HG03442 (cell line): ENCODE data around the gene CSTA.
A peak's percentile ranks its signal among the peaks of the same experiment; 100 is the strongest.

Experiments used
- ATAC-seq: cut with Tn5 transposase; IDR thresholded peaks from one replicate; pipeline ENCODE4 v1.9.1; 2021; ENCODE audit warnings: mild to moderate bottlenecking, moderate library complexity; ENCODE audit not compliant: unreplicated experiment

The CSTA gene, protein sequence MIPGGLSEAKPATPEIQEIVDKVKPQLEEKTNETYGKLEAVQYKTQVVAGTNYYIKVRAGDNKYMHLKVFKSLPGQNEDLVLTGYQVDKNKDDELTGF

DNA sequence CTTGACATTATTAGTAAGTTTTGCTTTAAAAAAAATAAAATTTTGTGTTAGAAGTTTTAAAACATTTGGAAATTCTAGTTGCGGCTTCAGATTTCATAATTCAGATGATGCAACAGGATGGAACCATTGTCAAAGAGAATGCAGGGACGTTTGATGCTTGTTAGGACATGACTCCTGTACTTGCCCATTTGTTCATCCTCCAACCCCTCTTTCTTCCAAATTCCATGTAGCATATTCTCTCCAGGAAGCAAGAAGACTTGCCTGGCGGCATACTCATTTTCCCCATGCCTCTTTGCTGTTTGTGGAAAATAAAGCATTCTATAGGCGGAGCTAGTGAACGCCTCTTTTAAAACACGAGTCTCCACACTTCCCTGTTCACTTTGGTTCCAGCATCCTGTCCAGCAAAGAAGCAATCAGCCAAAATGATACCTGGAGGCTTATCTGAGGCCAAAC is at the start of gene CSTA:
Gene CSTA (plus strand): TSS at position 378 of the 453 bp plus-strand sequence. CDS start 45 bp downstream, at position 423.
- no peak for ATAC-seq

DNA sequence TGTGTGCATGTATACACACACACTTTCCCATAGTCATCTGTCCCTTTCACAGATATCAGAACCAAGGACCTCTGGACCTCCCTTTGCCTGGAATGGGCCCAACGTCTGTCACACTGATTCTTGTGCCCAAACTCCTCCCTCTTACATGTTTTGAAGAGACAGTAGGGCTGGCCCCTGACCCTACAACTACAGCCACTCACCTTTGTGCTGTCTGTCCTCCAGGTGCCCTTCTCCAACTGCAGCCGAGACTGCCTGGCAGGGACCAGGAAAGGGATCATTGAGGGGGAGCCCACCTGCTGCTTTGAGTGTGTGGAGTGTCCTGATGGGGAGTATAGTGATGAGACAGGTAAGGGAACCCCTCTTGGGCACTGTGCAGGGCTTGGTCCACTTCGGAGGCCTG is 43.2 kb upstream of the CSTA start:
- ATAC-seq, result no peak

DNA sequence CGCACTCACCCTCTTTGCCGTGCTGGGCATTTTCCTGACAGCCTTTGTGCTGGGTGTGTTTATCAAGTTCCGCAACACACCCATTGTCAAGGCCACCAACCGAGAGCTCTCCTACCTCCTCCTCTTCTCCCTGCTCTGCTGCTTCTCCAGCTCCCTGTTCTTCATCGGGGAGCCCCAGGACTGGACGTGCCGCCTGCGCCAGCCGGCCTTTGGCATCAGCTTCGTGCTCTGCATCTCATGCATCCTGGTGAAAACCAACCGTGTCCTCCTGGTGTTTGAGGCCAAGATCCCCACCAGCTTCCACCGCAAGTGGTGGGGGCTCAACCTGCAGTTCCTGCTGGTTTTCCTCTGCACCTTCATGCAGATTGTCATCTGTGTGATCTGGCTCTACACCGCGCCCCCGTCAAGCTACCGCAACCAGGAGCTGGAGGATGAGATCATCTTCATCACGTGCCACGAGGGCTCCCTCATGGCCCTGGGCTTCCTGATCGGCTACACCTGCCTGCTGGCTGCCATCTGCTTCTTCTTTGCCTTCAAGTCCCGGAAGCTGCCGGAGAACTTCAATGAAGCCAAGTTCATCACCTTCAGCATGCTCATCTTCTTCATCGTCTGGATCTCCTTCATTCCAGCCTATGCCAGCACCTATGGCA is 41.1 kb upstream of the CSTA start:
- ATAC-seq, result no peak

DNA sequence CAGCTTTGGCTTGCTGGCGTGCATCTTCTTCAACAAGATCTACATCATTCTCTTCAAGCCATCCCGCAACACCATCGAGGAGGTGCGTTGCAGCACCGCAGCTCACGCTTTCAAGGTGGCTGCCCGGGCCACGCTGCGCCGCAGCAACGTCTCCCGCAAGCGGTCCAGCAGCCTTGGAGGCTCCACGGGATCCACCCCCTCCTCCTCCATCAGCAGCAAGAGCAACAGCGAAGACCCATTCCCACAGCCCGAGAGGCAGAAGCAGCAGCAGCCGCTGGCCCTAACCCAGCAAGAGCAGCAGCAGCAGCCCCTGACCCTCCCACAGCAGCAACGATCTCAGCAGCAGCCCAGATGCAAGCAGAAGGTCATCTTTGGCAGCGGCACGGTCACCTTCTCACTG is 40.6 kb upstream of the CSTA start:
- ATAC-seq, result no peak

DNA sequence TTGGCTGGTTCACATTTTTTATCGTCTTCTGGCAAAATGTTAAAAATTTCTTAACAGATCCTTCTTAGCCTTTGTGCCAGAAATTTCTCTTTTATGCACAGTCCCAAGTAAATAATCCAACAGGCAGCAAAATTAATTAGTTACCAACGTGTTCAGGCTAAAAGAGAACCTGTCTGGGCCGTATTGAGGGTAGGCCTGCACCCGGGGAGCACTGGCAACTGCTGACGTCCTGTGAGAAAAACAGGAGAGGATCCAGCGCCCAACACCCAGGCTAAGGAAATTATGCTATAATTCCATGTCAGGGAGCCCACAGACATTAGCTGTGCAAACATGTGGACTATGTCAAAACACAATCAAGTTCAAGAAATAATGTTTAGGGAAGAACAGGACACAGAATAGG is 30.7 kb upstream of the CSTA start:
- ATAC-seq, result no peak

DNA sequence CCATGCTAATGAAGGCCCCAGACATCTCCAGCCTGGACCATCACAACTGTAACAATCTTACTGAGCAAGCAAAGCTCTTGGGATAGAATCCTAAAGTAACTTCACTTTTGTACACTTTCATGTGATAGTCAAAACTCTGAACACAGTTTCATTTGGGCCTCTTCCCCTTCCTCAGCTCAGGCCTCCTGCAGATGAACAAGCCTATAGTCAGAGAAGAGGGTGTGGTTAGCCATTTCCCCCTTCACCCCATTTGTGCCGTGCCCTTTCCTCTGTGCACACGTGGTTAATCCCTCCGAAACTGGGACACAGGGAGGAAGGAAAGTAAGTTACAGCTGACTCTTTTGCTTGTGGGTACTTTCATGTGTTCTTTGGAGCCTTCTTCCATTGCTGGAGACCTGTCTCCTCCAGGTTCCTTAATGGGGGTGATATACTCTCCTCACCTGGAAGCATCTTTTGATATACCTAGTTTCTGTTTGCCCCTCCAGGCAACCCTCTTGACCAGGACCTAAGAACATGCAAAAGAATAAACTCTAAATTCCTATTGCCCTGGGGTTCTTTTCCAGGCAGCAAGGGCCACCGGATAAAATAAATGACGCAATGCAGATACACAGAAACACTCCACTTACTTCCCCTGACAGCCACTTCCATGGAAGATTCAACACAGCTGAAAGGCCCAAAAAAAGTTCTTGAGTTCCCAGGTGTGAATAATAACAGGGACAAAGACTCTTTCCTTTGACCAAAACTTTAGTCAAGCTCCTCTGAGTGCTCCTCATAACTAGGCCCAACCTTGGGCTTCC is 29.6 kb upstream of the CSTA start:
- ATAC-seq, result no peak

DNA sequence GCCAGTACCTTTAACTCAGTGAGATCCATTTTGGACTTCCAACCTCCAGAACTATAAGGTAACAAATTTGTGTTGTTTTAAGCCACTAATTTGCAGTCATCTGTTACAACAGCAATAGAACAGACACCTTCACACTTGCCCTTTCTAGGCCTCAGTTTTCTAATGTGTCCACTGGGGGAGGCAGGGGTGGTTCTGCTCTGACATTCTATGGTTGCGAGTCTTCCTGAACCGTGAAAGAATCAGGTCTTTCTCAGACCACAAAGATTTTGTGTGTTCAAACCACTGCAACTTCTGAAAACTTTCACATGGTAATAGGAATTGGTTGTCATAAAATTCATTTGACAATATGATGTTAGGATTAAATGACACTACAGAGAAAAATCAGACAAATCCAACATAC is 26.8 kb upstream of the CSTA start:
- peak; percentile 61 for ATAC-seq

DNA sequence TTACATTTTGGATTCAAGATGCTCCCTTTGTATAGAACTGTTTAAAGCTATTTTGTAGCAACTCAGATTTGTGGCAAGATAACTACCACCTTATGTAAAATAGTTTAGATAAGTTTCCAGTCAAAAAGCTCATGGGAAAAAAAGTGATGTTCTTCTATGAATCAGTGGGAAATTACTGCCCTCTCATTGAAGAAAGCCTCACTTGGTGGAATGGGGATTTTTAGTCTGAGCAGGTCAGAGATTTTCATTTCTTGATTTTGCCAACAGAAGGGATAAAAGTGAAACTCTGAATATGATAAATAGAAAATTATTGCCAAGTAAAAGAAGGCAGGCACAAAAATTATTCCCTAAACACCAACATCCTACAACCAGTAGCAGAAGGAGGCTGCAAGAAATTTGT is 25.8 kb upstream of the CSTA start:
- no peak for ATAC-seq

DNA sequence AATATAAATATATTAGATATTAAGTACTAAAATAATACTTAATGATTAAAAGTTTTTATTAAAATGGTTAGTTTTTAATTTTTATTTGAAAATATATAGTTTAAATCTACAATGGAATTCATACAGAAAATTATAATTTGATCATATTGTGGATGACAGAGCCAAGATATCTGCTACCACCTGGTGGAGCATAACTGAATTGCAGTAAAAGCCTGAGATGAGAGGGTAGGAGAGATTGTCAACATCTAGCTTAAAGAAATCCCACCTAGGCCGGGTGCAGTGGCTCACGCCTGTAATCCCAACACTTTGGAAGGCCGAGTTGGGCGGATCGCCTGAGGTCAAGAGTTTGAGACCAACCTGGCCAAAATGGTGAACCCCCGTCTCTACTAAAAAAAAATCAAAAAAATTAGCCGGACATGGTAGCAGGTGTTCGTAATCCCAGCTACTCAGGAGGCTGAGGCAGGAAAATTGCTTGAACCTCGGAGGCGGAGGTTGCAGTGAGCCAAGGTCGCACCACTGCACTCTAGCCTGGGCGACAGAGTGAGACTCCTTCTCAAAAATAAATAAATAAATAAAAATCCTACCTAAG is 25.1 kb upstream of the CSTA start:
- ATAC-seq, result no peak

DNA sequence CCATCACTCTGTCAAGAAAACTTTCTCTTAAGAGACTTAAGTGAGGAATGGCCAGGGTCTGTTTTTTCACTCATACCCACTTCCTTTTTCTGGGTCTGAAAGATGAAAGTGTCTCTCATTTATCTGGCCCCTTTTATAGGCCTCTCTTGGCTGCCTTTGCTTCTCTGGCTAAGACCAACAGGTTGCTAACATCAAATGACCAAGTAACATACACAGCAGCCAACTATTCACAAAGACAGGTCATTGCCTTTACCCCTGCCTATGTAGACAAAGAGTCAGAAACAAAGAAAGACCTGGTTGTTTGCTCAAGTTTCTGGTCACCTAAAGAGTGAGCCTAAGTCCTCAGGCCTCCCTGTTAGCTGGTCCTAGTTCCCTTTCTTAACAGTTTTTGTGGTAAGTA is 24.0 kb upstream of the CSTA start:
- ATAC-seq, result peak; percentile 57

DNA sequence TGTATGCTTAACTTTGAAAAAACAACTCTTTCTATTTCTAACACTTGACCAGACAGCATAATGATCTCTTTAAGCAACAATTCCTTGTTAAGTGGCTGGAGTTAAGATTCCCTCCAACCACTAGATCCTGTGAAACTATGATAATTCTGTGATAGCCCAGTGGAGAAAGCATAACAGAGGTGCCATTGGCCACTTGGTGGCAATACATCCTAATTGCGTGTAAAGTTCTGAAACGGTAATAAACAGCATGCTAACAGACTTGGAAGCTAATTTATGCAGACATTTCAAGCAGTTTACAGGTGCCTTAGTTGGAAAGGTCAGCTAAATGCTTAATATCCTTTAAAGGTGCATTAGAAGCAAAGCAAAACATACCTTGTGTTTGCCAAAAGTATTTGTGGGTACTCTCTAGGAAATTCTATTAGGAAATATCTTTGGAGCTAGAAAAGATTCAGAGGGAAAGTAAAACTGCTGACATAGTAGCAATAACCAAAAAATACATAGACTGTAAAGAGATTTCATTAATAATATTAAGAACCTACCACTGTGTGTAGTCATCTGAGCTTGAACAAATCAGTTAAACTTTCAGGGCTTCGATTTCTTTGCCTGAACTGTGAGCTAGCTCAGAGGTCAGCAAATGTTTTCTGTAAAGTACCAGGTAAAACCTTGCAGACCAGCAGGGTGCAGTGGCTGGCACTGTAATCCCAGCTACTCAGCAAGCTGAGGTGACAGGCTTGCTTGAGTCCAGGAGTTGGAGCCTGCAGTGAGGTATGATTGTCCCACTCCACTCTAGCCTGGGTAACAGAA is 19.0 kb upstream of the CSTA start:
- peak; percentile 55 for ATAC-seq

DNA sequence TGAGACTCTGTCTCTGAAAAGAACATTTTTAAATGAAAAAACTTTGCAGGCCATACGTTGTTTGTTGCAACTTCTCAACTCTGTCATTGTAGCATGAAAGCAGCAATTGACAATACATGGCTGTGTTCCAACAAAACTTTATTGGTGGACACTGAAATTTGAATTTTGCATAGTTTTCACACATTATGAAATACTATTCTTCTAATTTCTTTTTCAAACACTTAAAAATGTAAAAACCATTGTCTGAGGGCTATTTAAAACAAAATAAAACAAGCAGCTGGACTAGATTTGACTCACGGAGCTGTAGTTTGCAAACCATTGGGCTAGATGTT is 18.5 kb upstream of the CSTA start:
- ATAC-seq, result no peak

DNA sequence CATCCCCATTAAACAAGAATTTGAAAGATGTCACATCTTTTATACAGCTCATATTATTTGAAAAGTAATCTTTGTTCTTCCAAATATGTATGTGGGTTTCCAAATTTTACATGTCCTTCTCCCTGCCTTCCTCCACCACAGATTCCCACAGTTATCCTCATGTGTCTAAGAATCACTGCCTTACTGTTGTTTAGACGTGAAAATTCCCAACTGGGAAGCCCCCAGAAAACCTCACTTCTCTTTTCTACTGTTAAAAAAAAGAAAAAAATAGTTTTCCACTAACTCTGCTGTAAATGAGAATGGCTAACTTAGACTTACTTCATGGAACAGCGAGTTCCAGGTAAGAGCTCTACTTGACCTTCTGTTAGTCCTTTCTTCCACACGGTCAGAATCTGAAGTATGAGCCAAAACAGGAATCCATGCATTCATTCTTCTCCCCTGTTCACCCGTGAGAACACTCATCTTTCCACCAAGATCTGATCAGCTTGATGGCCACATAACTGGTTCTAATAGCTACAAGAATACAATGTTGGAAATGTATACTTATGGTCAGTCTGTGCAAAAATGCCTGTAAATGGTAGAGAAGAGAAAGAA is 17.9 kb upstream of the CSTA start:
- no peak for ATAC-seq

DNA sequence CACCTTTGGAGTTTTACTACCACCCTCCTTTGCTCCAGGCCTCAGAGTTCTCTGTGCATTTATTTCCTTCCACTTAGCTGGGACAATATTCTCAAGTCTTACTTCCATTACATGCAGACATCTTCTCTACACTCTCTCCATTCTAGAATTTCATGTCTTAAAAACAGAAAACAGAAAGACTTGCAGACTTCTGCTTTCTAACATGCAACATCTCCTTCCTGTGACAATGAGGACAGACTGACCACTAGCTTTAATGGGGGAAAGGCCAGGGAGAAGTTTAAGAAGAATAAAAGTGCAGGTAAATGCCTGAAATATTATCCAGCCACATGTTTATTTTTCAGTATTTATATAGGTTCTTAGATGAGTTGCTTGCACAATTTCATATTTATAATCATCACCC is 17.1 kb upstream of the CSTA start:
- ATAC-seq, result no peak

DNA sequence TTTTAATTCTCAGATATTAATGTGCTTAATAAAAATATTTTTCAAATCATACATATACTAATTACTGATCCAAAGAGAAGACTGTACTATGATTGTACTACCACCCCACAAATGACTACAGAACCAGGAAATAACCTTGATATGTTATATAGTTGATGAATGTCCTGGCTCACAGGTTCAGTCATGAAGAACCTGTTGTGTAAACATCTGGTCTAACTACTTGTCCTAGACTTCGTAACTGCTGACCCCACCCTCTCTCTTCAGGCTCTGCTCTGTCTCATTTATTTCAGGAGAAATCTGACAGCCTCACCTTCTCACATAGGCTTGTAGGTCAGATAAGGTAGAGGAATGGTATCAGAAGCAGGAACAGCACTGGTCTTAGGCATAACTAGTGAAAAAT is 14.7 kb upstream of the CSTA start:
- no peak for ATAC-seq

DNA sequence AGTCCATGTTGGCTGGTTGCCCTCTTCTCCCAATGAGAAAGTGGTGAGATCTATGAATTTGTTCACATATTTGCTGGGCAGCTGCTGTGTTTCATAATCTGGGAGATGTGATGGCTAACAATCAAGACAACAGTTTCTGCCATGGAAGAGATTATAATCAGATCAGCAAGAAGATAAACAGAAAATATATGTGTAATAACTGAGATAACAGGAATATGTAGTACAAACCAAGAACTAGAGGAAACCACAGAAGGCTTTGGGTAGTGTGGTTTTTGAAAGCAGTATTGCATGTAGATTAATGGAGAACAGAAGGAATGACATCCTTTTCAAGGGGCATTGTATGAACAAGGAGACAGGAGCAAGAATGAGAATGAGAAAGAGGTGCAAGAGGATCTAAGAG is 12.2 kb upstream of the CSTA start:
- ATAC-seq, result no peak

DNA sequence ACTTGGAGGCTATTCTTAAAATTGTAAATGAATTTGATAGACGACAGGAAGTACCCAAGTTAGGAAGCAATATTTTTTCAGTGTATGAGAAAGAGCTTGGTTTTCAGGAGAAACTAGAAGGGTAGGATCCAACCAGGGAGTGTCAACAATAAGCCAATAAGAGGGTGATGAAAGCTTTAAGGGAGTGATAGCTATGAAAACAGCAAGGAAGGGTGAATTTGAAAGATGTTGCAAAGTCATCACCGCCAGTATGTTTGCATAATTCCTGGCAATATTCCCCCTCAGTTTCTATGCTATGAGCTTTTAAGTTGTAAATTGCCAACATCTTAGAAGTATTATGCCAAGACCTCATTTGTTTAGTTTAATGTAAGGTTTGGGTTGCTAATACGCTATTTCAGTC is 11.8 kb upstream of the CSTA start:
- no peak for ATAC-seq

DNA sequence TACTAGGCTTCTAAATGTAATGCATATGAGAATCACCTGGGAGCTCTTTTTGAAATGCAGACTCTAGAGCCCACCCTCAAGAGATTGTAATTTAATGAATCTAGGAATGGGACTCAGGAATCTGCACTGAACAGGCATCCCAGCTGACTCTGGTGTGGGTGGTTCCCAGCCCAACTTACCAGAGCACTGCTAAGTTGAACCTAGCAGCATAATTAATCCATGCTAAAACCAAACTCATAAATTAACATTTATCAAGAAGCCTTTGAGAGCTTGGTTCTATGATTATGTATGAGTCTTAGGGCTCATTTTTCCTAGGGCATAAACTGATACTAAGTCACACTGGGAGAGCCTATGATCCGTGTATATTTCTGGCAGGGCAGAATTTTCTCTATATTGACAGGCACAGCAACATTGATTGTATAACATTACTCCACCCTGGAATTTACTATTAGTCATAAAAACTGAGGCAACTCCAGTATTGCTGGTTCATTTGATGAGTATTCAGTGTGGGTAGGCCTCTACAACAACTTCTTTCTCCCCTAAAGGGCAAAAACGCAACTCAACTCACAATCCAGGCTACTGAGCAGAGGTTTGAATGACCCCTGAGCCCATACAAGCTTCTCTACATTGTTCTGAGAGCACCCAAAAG is 10.7 kb upstream of the CSTA start:
- no peak for ATAC-seq

DNA sequence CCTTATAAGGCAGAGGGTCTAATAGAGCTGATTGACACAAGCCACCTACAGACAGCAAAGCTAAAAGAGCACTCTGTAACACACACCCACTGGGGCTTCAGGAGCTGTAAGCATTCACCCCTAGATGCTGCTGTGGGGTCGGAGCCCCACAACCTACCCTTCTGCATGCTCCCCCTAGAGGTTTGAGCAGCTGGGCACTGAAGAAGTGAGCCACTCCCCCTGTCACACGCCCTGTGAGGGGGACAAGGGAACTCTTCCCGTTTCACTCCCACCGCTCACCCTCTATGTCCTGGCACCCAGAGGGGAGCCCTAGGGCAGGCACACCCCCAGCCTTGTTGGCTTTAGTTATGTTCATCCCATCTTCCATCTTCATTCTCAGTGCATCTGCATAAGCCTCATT is 9.4 kb upstream of the CSTA start:
- ATAC-seq, result no peak

DNA sequence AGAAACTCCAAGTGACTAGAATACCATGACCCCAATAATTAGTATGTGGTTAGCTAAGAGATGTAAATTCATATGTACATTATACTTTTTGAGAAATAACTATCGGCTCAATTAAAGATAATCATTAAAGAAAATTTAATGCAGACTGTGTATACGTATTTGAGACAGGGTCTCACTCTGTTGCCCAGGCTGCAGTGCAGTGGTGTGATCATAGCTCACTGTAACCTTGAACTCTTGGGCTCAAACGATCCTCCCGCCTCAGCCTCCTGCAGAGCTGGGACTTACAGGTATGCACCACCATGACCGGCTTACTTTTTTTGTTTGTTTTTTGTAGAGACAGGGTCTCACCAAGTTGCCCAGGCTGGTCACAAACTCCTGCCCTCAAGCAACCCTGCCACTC is 8.7 kb upstream of the CSTA start:
- ATAC-seq, result no peak
